ENCODE data around the gene PRRT4.

The PRRT4 gene

DNA sequence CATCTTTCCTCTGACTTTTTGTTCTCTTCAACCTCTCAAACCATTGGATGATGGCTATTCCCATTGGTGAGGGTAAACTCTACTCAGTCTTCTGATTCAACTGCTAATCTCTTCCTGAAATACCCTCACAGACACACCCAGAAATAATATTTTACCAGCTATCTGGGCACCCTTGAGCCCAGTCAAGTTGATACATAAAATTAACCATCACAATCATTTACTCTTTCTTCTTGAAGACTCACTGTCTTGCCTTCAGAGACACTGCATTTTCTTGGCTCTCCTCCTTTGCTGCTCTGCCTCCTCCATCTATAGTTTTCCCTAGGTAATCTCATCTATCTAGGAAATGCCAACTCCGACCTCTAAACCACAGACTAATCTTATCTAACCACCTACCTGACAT is 12.6 kb upstream of the PRRT4 start (continued):
- TF ChIP-seq, protein P1, sequence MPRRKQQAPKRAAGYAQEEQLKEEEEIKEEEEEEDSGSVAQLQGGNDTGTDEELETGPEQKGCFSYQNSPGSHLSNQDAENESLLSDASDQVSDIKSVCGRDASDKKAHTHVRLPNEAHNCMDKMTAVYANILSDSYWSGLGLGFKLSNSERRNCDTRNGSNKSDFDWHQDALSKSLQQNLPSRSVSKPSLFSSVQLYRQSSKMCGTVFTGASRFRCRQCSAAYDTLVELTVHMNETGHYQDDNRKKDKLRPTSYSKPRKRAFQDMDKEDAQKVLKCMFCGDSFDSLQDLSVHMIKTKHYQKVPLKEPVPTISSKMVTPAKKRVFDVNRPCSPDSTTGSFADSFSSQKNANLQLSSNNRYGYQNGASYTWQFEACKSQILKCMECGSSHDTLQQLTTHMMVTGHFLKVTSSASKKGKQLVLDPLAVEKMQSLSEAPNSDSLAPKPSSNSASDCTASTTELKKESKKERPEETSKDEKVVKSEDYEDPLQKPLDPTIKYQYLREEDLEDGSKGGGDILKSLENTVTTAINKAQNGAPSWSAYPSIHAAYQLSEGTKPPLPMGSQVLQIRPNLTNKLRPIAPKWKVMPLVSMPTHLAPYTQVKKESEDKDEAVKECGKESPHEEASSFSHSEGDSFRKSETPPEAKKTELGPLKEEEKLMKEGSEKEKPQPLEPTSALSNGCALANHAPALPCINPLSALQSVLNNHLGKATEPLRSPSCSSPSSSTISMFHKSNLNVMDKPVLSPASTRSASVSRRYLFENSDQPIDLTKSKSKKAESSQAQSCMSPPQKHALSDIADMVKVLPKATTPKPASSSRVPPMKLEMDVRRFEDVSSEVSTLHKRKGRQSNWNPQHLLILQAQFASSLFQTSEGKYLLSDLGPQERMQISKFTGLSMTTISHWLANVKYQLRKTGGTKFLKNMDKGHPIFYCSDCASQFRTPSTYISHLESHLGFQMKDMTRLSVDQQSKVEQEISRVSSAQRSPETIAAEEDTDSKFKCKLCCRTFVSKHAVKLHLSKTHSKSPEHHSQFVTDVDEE (CRISPR knock-in tag; IDR thresholded peaks at IDR 0.05) = no peak
- TF ChIP-seq TCF4 (CRISPR knock-in tag; IDR thresholded peaks at IDR 0.05; ENCODE audit: borderline replicate concordance) (no peak), GLIS3 (CRISPR knock-in tag; IDR thresholded peaks at IDR 0.05) (no peak)
- TF ChIP-seq, protein P2, sequence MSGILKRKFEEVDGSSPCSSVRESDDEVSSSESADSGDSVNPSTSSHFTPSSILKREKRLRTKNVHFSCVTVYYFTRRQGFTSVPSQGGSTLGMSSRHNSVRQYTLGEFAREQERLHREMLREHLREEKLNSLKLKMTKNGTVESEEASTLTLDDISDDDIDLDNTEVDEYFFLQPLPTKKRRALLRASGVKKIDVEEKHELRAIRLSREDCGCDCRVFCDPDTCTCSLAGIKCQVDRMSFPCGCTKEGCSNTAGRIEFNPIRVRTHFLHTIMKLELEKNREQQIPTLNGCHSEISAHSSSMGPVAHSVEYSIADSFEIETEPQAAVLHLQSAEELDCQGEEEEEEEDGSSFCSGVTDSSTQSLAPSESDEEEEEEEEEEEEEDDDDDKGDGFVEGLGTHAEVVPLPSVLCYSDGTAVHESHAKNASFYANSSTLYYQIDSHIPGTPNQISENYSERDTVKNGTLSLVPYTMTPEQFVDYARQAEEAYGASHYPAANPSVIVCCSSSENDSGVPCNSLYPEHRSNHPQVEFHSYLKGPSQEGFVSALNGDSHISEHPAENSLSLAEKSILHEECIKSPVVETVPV (CRISPR knock-in tag; IDR thresholded peaks at IDR 0.05) = no peak
- TF ChIP-seq, protein P3, sequence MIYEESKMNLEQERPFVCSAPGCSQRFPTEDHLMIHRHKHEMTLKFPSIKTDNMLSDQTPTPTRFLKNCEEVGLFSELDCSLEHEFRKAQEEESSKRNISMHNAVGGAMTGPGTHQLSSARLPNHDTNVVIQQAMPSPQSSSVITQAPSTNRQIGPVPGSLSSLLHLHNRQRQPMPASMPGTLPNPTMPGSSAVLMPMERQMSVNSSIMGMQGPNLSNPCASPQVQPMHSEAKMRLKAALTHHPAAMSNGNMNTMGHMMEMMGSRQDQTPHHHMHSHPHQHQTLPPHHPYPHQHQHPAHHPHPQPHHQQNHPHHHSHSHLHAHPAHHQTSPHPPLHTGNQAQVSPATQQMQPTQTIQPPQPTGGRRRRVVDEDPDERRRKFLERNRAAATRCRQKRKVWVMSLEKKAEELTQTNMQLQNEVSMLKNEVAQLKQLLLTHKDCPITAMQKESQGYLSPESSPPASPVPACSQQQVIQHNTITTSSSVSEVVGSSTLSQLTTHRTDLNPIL (CRISPR knock-in tag; IDR thresholded peaks at IDR 0.05; ENCODE audit: low read depth) = no peak

DNA sequence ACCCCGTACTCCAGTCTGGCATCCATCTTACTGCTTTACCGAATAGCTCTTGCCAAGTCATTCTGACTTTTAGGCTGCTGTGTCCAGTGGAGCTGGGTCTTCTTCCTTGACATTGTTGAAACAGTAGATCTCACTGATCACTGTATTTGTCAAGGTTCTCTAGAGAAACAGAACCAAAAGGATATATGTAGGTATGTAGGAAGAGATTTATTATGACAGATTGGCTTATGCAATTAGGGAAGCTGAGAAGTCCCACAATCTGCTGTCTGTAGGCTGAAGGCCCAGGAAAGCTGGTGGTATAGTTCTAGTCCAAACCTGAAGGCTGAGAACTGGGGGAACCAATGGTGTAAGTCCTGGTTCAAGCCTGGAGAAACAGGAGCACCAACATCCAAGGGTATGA is 12.1 kb upstream of the PRRT4 start:
- TF ChIP-seq, protein P3 (CRISPR knock-in tag; IDR thresholded peaks at IDR 0.05; ENCODE audit: low read depth) = no peak
- TF ChIP-seq ZFP30 (CRISPR knock-in tag; IDR thresholded peaks at IDR 0.05) (no peak), ZNF8 (CRISPR knock-in tag; IDR thresholded peaks at IDR 0.05) (no peak), GLIS3 (CRISPR knock-in tag; IDR thresholded peaks at IDR 0.05) (no peak), ZFP3 (CRISPR knock-in tag; IDR thresholded peaks at IDR 0.05) (no peak)
- TF ChIP-seq, protein P2 (CRISPR knock-in tag; IDR thresholded peaks at IDR 0.05) = no peak
- TF ChIP-seq, protein P4, sequence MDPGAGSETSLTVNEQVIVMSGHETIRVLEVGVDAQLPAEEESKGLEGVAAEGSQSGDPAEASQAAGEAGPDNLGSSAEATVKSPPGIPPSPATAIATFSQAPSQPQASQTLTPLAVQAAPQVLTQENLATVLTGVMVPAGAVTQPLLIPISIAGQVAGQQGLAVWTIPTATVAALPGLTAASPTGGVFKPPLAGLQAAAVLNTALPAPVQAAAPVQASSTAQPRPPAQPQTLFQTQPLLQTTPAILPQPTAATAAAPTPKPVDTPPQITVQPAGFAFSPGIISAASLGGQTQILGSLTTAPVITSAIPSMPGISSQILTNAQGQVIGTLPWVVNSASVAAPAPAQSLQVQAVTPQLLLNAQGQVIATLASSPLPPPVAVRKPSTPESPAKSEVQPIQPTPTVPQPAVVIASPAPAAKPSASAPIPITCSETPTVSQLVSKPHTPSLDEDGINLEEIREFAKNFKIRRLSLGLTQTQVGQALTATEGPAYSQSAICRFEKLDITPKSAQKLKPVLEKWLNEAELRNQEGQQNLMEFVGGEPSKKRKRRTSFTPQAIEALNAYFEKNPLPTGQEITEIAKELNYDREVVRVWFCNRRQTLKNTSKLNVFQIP (CRISPR knock-in tag; IDR thresholded peaks at IDR 0.05; ENCODE audit: borderline replicate concordance, low read depth) = no peak
- ATAC-seq = no peak

DNA sequence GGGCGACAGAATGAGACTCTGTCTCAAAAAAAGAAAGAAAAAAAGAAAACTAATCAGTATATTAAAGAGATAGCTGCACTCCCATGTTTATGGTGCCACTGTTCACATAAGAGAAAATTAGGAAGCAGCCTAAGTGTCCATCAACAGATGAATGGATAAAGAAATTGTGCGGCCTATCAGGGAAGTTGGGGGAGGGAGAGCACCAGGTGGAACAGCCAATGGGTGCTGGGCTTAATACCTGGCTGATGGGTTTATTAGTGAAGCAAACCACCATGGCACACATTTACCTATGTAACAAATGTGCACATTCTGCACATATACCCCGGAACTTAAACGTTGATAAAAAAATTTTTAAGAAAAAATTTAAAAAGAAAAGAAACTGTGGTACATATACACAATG is 9.0 kb upstream of the PRRT4 start:
- TF ChIP-seq, protein P1 (CRISPR knock-in tag; IDR thresholded peaks at IDR 0.05) = no peak
- peak; percentile 87; the same call in 1 of the 2 replicates for TF ChIP-seq ZNF8 (CRISPR knock-in tag; IDR thresholded peaks at IDR 0.05)
- TF ChIP-seq PPARA (CRISPR knock-in tag; IDR thresholded peaks at IDR 0.05; ENCODE audit: borderline replicate concordance) = no peak
- ATAC-seq = no peak

DNA sequence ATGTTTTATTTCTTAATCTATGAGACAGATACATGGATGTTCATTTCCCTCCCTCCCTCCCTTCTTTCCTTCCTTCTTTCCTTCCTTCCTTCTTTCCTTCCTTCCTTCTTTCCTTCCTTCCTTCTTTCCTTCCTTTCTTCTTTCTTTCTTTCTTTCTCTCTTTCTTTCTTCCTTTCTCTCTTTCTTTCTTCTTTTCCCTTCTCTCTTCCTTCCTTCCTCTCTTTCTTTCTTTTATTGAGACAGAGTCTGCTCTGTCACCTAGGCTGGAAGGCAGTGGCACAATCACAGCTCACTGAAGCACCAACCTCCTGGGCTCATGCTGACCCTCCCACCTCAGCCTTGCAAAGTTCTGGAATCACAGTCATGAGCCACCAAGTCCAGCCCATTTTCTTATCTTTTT is 5.5 kb upstream of the PRRT4 start:
- TF ChIP-seq, protein P5, sequence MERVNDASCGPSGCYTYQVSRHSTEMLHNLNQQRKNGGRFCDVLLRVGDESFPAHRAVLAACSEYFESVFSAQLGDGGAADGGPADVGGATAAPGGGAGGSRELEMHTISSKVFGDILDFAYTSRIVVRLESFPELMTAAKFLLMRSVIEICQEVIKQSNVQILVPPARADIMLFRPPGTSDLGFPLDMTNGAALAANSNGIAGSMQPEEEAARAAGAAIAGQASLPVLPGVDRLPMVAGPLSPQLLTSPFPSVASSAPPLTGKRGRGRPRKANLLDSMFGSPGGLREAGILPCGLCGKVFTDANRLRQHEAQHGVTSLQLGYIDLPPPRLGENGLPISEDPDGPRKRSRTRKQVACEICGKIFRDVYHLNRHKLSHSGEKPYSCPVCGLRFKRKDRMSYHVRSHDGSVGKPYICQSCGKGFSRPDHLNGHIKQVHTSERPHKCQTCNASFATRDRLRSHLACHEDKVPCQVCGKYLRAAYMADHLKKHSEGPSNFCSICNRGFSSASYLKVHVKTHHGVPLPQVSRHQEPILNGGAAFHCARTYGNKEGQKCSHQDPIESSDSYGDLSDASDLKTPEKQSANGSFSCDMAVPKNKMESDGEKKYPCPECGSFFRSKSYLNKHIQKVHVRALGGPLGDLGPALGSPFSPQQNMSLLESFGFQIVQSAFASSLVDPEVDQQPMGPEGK (CRISPR knock-in tag; IDR thresholded peaks at IDR 0.05; ENCODE audit: borderline replicate concordance) = no peak
- TF ChIP-seq, protein P3 (CRISPR knock-in tag; IDR thresholded peaks at IDR 0.05; ENCODE audit: low read depth) = no peak
- no peak for TF ChIP-seq ESRRG (CRISPR knock-in tag; IDR thresholded peaks at IDR 0.05)
- TF ChIP-seq ARNTL (CRISPR knock-in tag; IDR thresholded peaks at IDR 0.05; ENCODE audit: borderline replicate concordance, low read depth) = no peak
- no peak for TF ChIP-seq GLIS3 (CRISPR knock-in tag; IDR thresholded peaks at IDR 0.05)
- TF ChIP-seq TOX (CRISPR knock-in tag; IDR thresholded peaks at IDR 0.05; ENCODE audit: borderline replicate concordance) = no peak
- no peak for TF ChIP-seq ISL1 (CRISPR knock-in tag; IDR thresholded peaks at IDR 0.05)
- no peak for ATAC-seq

Data from SK-N-SH treated with all-trans-retinoic acid at 6 μM for 48 hours (cell line).